ENCODE measurements around the gene PTPRN2. TPM values are rescaled to one million over a fixed set of nuclear protein-coding genes. Genes with fewer than 3 reads are reported as not detected.

Gene PTPRN2
- total RNA-seq, 2 donors from 2014 or later = 26.1 to 55.5 TPM

GRCh38 chr7:157619753-157620525 lies 967.7 kb downstream of the PTPRN2 start:
- no peak overlapping the region for H3K4me3 ChIP-seq
- no peaks in the 10 kb centered on the region for H3K9me3 ChIP-seq
- H3K27me3 ChIP-seq (replicated peaks; ENCODE audit: insufficient read depth) = no peaks in the 10 kb centered on the region
- intact Hi-C loops (cut with DNase I) = no loop called here
- no peaks in the 10 kb centered on the region for H3K36me3 ChIP-seq
- 88% methylated on average over 26 of the region's 26 CpGs for WGBS
- TF ChIP-seq POLR2A (IDR thresholded peaks at IDR 0.05) (no peak), CTCF (IDR thresholded peaks at IDR 0.05) (no peak), POLR2AphosphoS5 (IDR thresholded peaks at IDR 0.05) (no peak)
- no peak for DNase-seq (ENCODE audit: low spot score)
- no peak overlapping the region for H3K27ac ChIP-seq
- H3K4me1 ChIP-seq (replicated peaks) = no peaks in the 10 kb centered on the region

- Histone ChIP-seq H3K4me3 (no peak overlapping the region), H3K36me3 (no peaks in the 10 kb centered on the region), H3K9me3 (no peaks in the 10 kb centered on the region), H3K4me1 (replicated peaks) (no peaks in the 10 kb centered on the region), H3K27ac (no peak overlapping the region), H3K27me3 (replicated peaks; ENCODE audit: insufficient read depth) (no peaks in the 10 kb centered on the region)
- no peak for DNase-seq (ENCODE audit: low spot score)
- no peak for TF ChIP-seq POLR2A (IDR thresholded peaks at IDR 0.05)
- no peak for TF ChIP-seq POLR2AphosphoS5 (IDR thresholded peaks at IDR 0.05)
- intact Hi-C loops (cut with DNase I) = no loop called here
- 86% methylated on average over 21 of the region's 21 CpGs for WGBS
Measured at GRCh38 chr7:157618823-157619606, 968.6 kb downstream of the PTPRN2 start.

GRCh38 chr7:157618091-157618726 lies 969.4 kb downstream of the PTPRN2 start:
- Histone ChIP-seq H3K27me3 (replicated peaks; ENCODE audit: insufficient read depth) (no peaks in the 10 kb centered on the region), H3K4me3 (no peak overlapping the region), H3K27ac (no peak overlapping the region), H3K4me1 (replicated peaks) (no peaks in the 10 kb centered on the region), H3K9me3 (no peaks in the 10 kb centered on the region), H3K36me3 (no peaks in the 10 kb centered on the region)
- 89% methylated on average over 26 of the region's 26 CpGs for WGBS
- TF ChIP-seq POLR2AphosphoS5 (IDR thresholded peaks at IDR 0.05) (no peak), CTCF (IDR thresholded peaks at IDR 0.05) (no peak), POLR2A (IDR thresholded peaks at IDR 0.05) (no peak)
- DNase-seq (ENCODE audit: low spot score) = no peak
- intact Hi-C loops (cut with DNase I) = no loop called here

GRCh38 chr7:157617401-157617800 lies 970.2 kb downstream of the PTPRN2 start:
- TF ChIP-seq CTCF (IDR thresholded peaks at IDR 0.05) (no peak), POLR2AphosphoS5 (IDR thresholded peaks at IDR 0.05) (no peak), POLR2A (IDR thresholded peaks at IDR 0.05) (no peak)
- 98% methylated on average over 16 of the region's 19 CpGs for WGBS
- intact Hi-C loops (cut with DNase I) = no loop called here
- H3K27ac ChIP-seq = no peak overlapping the region
- DNase-seq (ENCODE audit: low spot score) = no peak
- no peaks in the 10 kb centered on the region for H3K4me1 ChIP-seq (replicated peaks)
- no peaks in the 10 kb centered on the region for H3K36me3 ChIP-seq
- no peaks in the 10 kb centered on the region for H3K9me3 ChIP-seq
- no peak overlapping the region for H3K4me3 ChIP-seq
- H3K27me3 ChIP-seq (replicated peaks; ENCODE audit: insufficient read depth) = no peaks in the 10 kb centered on the region

GRCh38 chr7:157616931-157617330 lies 970.7 kb downstream of the PTPRN2 start:
- no peak overlapping the region for H3K27ac ChIP-seq
- DNase-seq (ENCODE audit: low spot score) = no peak
- 93% methylated on average over 21 of the region's 21 CpGs for WGBS

More at GRCh38 chr7:157616931-157617330, 970.7 kb downstream of the PTPRN2 start:
- Histone ChIP-seq H3K27me3 (replicated peaks; ENCODE audit: insufficient read depth) (no peaks in the 10 kb centered on the region), H3K4me1 (replicated peaks) (no peaks in the 10 kb centered on the region), H3K36me3 (no peaks in the 10 kb centered on the region), H3K4me3 (no peak overlapping the region), H3K9me3 (no peaks in the 10 kb centered on the region)
- intact Hi-C loops (cut with DNase I) = no loop called here
- TF ChIP-seq CTCF (IDR thresholded peaks at IDR 0.05) = no peak
- no peak for TF ChIP-seq POLR2A (IDR thresholded peaks at IDR 0.05)
- no peak for TF ChIP-seq POLR2AphosphoS5 (IDR thresholded peaks at IDR 0.05)
